CD4-positive, alpha-beta T cell treated with Interferon gamma for 1 hour (primary cell): Measurements from ENCODE around the gene MAJIN.
A peak's percentile ranks its signal among the peaks of the same experiment; 100 is the strongest.
"Not testable (repeated sequence)": the region's sequence is repeated elsewhere in the genome, so short reads cannot be mapped to it uniquely, and the experiment has no call there.

Source experiments
- DNase-seq: peaks from one replicate; pipeline ENCODE4 v3.0.0-alpha.2; 2020

MAJIN gene, protein sequence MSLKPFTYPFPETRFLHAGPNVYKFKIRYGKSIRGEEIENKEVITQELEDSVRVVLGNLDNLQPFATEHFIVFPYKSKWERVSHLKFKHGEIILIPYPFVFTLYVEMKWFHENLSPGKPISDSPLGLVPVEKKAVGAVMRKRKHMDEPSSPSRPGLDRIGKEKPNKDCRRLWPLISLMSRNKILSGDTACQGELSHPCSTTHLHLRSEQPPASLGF

DNA sequence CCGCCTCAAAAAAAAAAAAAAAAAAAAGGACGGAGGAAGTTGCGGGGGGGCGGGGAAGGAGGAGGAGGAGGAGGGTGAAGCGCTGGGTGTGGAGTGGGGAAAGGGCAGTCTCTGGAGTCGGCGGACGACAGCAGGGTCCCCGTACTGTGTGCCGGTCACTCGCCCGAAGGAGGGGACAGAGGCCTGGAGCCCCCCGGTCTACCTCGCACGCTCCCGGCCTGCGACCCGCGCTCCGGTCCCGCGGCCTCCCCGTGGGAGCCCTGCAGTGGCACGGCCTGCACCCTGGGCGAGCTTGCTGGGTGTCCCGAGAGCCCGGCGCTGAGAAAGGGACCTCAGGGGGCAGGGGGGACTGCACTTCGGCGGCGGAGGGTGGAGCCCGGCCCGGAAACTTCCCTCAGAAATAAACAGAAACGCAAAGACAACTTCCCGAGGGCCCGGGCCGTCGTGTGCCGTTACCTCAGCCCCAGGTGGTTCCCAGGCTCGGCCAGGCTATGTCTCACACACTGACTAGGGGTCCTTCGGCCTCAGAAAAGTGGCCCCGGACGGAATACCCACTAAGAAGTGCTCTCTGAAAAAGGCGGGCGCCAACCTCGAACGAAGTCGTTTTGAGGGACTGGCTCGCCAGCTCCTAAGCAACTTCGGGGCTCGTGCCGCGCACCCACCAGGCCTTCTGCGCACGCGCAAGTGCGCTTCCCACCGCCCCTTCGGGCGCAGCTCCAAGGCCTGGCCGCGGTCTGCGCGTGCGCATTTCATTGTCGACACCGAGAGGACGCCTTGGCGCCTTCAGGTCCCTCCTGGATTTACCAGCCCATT lies at the start of gene MAJIN:
TSS of gene MAJIN (minus strand) at position 688 of the 813 bp plus-strand sequence. CDS start 12,703 bp downstream, outside the sequence.
- peak; percentile 90 for DNase-seq

- DNase-seq, result no peak
These were observed 49.6 kb upstream of the MAJIN start for GRCh38 chr11:65021509-65021908.

- DNase-seq, result no peak
These were observed 49.1 kb upstream of the MAJIN start for GRCh38 chr11:65021003-65021402.

GRCh38 chr11:65019824-65020223 lies 47.9 kb upstream of the MAJIN start:
- DNase-seq, result no peak

GRCh38 chr11:65017937-65018336 lies 46.0 kb upstream of the MAJIN start:
- no peak for DNase-seq

GRCh38 chr11:65016705-65017104 lies 44.8 kb upstream of the MAJIN start:
- no peak for DNase-seq

DNA sequence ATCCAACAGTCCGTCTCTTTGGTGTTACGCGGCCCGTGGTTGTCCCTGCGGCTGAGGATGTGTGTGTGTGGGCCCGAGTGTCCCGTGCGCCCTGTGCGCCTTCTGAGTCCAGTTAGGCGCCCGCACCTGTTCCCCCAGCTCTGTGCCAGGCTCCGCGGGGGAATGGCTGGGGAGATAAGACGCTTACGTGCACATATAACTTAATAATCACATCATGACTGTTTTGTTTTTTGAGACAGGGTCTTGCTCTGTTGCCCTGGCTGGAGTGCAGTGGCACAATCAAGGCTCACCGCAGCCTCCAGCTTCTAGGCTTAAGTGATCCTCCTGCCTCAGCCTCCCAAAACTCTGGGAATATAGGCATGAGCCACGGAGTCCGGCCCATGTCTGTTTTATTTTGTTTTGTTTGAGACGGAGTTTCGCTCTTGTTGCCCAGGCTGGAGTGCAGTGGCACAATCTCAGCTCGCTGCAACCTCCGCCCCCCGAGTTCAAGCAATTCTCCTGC lies 42.9 kb upstream of the MAJIN start:
- no peak for DNase-seq

DNA sequence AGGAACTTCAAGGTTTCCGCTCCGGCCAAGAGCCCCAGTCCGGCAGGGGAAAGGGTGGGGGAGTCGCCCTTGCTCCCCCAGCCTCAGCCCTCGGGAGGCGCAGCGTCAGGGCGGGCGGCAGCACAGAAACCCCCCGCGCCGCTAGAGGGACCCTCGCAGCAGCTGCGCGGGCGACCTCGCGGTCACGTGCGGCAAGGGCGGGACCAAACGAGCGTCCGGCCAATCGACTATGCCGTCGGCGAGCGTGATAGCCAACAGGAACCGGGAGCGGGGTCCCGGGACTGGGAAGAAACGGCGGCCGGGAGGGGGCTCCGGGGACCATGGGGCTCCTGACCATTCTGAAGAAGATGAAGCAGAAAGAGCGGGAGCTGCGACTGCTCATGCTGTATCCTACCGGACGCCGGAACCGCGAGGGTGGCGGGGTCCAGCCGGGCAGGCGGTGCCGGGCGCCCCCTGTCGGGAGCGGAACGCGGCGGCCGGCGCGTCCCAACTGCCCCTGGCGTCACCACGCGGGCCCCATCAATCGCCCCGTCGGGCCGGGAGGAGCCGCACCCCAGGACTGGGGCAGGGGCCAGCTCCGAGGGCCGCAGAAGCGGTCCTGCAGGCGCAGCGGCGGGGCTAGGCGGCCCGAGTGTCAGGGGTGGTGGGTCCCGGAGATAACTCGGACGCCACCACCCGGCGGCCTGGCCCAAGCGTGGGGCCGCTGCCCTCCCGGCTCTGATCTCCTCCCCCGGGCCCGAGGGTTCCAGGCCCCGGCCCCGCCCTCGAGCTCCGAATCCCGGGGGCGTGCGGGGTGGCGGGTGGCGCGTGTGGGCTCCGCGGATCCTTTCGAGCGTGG lies 42.2 kb upstream of the MAJIN start, which contains the start of gene ARL2:
TSS of gene ARL2 (plus strand) at position 273 of the 838 bp plus-strand sequence. CDS start at position 321, 48 bp downstream.
- peak; percentile 88 for DNase-seq

DNA sequence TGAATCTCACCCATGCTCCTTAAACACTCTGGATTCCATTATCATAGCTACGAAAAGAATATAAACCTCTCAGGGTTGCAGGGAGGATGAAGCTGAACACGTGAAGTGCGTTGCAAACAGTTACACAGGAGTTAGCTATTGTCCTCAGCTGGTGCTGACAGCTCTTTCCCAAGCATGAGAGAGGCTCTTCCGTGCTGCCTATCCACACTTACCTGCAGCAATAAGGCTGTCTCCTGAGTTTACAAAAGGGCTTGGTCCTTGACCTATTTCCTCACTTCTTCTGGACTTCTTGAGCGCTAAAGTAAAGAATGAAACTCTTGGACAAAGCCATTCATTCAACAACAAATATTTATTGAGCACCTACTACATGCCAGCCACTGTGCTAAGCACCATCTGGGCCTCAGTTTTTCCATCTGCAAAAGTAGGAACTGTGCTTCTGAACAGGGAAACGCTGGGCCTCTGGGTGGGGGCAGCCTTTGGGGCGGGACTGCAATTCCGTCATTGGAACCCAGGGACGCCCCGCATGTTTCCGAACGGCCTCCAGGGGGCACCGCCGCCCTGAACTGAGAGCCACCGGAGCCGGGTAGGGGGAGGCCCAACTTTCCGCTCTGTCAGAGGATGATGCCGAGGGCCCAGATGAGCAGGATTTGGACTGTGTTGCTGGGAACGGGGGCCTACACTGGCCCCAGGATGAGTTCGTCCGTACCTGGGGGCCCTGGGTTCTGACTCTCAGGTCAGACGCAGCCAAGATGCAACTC lies 41.4 kb upstream of the MAJIN start:
- DNase-seq, result peak; percentile 90

GRCh38 chr11:65008873-65009272 lies 37.0 kb upstream of the MAJIN start:
- no peak for DNase-seq

- DNase-seq, result no peak
These were observed 36.1 kb upstream of the MAJIN start for GRCh38 chr11:65008016-65008415.

- DNase-seq, result not testable (repeated sequence)
These were observed 32.1 kb upstream of the MAJIN start for GRCh38 chr11:65003968-65004367.

DNA sequence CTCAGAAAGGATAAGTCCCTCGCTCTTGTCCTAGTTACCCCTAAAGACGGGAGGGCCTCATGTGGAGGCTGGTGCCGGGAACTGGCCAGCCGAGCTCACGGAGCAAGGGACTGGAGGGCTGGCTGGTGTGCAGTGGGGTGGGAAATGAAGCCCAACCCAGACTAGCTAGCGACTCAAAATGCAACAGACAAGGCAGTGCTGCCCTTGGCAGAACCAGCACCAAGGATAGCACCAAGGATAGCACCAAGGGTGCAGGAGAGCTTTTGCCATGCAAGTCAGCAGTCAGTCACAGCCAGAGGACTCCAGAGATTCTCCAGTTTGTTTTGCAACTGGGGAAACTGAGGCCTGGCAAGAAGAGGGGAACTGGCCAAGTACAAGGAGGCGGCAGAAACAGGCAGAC lies 31.4 kb upstream of the MAJIN start:
- DNase-seq, result no peak

DNA sequence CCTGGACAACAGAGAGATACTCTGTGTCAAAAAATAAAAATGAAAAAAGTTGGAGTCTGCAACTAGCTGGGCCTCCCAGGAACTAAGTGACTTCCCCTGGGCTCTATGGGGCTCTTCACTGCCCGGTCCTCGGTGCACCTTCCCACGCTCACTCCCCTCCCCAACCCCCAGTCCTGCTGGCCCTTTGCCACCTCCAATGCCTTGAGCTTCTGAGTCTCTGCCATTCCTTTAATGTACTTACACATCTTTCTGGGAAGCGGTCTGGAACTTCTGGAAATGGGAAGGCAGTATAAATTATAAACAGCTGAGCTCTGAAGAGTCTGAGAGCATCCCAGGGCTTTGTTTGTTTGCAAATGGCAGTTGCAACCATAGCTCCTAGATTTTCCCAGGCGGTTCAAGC lies 30.8 kb upstream of the MAJIN start:
- no peak for DNase-seq

DNA sequence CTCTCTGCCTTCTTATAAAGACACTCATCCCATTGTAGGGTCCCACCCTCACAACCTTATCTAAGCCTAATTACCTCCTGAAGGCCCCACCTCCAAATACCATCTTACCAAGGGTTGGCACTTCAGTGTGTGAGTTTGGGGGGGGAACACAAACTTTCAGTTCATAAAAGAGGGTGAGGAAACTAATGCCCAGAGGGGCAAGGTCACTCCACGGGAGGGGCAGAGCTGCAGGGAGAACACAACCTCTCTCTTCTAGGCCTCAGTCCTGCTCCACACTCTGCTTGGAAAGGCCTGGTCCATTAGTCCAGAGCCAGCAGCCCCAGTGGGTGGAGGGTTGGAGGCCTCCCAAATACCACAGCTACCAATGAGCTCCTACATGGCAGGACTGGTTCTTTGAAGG lies 27.6 kb upstream of the MAJIN start:
- no peak for DNase-seq

GRCh38 chr11:64998690-64999431 lies 27.0 kb upstream of the MAJIN start:
- DNase-seq, result no peak

DNA sequence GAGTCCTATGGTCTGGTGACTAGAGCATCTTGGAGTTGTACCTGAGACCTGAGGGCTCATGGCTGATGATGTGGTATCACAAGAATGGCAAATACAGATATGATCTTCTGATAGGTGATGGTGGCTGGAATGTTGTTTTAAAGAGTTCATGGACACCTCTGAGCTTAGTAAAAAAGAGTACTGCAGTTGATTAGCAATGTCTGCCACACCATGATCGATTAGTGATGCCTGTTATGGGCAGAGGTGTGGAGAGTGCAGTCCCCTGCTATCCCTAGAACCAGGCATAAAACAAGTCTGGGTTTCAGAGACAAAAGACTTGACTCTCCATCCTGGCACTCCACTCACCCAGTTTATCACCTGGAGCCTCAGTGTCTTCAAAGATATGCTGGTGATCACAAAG lies 26.2 kb upstream of the MAJIN start:
- DNase-seq, result no peak

DNA sequence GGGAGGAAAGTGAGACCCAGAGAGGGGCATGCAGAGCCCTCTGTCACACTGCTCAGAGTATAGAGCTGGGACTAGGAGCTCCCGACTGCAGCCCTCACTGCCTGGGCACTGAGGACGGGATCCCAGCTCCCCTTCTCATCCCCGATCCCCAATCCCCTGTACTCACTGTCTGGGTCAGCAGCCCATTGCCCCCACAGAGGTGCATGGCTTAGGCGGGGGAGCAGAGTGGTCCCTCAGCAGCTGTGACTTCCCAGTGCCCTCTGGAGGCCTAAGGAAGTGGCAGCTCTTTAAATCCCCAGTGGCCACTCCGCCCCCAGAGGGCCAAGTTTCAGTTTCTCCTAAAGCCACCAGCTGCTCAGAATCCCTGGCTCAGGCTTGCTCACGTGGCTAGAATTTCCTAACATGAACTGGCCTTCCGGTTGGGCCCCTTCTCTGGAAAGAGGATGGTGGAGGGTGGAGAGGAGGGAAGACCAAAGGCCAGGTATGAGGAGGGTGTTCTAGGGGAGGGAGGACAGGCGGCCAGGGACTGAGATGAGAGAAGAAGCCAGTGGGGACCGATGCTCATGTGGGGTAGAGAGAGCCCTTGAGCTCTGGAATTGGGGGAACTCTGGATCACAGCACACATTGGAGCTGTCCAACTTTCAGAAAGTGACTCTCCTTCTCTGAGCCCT lies 24.9 kb upstream of the MAJIN start, which contains the start of gene BATF2:
TSS of gene BATF2 (minus strand) at position 262 of the 671 bp plus-strand sequence. CDS start at position 205, 57 bp downstream.
- peak; percentile 72 for DNase-seq

DNA sequence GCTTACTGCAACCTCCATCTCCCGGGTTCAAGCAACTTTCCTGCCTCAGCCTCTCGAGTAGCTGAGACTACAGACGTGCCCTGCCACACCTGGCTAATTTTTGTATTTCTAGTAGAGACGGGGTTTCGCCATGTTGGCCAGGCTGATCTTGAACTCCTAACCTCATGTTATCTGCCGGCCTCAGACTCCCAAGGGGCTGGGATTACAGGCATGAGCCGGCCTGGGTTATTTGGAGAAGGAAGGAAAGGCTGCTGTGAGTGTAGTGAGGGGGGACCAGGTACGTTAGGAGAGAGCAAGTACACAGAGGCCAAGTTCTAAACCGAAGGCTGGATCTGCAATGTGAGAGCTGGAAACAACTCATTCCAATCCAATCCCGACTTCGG lies 24.4 kb upstream of the MAJIN start:
- no peak for DNase-seq

- no peak for DNase-seq
These were observed 22.4 kb upstream of the MAJIN start for GRCh38 chr11:64994318-64994717.
